Natural killer cell (primary cell): ENCODE data around the gene ZNF91. TPM values are rescaled to one million over a fixed set of nuclear protein-coding genes. Genes with fewer than 3 reads are reported as not detected.
"Not testable (repeated sequence)": the region's sequence is repeated elsewhere in the genome, so short reads cannot be mapped to it uniquely, and the experiment has no call there.

ENCODE experiments used
- ATAC-seq, 3 donors: fragments of 150-1000 bp in 2 of 3; fragments of 200-7000 bp in 1 of 3; cut with Tn5 transposase; 1 replicate in 1 of 3; 2 replicates in 2 of 3; pipeline ENCODE4 v1.10.0; 2021; ENCODE audit warnings: mild to moderate bottlenecking in 2 of 3, moderate library complexity in 2 of 3
- DNase-seq, 2 donors: peaks; one replicate each; pipeline versions ENCODE4 v3.0.0 to v3.0.0-alpha.2; 2013 to 2021; ENCODE audit warnings: mixed read lengths in 1 of 2
- H3K27ac ChIP-seq: one replicate; pipeline ENCODE4 v1.5.1; 2013; ENCODE audit warnings: mild to moderate bottlenecking, low read length
- H3K27me3 ChIP-seq: one replicate; pipeline ENCODE4 v1.6.1; 2013; ENCODE audit warnings: low read length; ENCODE audit not compliant: control insufficient read depth, insufficient read depth
- H3K36me3 ChIP-seq: one replicate; pipeline ENCODE4 v1.6.1; 2013; ENCODE audit warnings: low read length; ENCODE audit not compliant: control insufficient read depth, insufficient read depth
- H3K4me1 ChIP-seq: one replicate; pipeline ENCODE4 v1.6.1; 2013; ENCODE audit warnings: low read length; ENCODE audit not compliant: control insufficient read depth, insufficient read depth
- H3K4me3 ChIP-seq: one replicate; pipeline ENCODE4 v1.5.1; 2013; ENCODE audit warnings: low read length
- H3K9me3 ChIP-seq: one replicate; pipeline ENCODE4 v1.6.1; 2013; ENCODE audit warnings: low read length; ENCODE audit not compliant: control insufficient read depth, insufficient read depth
- H3K27ac Mint-ChIP-seq, 2 donors: one replicate each; pipeline ENCODE4 v1.8.0; 2022; ENCODE audit warnings: mild to moderate bottlenecking in 2 of 2, mixed read lengths in 2 of 2, moderate library complexity in 1 of 2
- H3K27me3 Mint-ChIP-seq, 2 donors: one replicate each; pipeline ENCODE4 v1.8.0; 2022; ENCODE audit warnings: low read depth in 2 of 2, mixed read lengths in 2 of 2
- H3K36me3 Mint-ChIP-seq: one replicate; pipeline ENCODE4 v1.8.0; 2022; ENCODE audit warnings: mixed read lengths
- H3K4me1 Mint-ChIP-seq, 2 donors: one replicate each; pipeline ENCODE4 v1.8.0; 2022; ENCODE audit warnings: mixed read lengths in 2 of 2
- H3K4me3 Mint-ChIP-seq: one replicate; pipeline ENCODE4 v1.8.0; 2022; ENCODE audit warnings: mild to moderate bottlenecking, moderate library complexity, mixed read lengths
- H3K9me3 Mint-ChIP-seq, 2 donors: one replicate each; pipeline ENCODE4 v1.8.0; 2022; ENCODE audit warnings: mixed read lengths in 2 of 2
- CTCF ChIP-seq: fragments of 200-600 bp; IDR thresholded peaks from one replicate; pipeline ENCODE4 v1.8.0; 2022; ENCODE audit warnings: antibody characterized with exemption
- WGBS: methylation state at CpG from one replicate; pipeline ENCODE4 v1.1.7; 2013; ENCODE audit warnings: missing lambda C conversion rate; ENCODE audit not compliant: insufficient coverage; 5-methylcytosine and 5-hydroxymethylcytosine counted together
- intact Hi-C: fragments of 100-400 bp; cut with micrococcal nuclease; formaldehyde crosslinking; loops from one replicate; pipeline ENCODE4 v1.14.2; 2022
- total RNA-seq, 4 donors: library from RNA; stranded (reverse); fragments of 120-200 nt in 1 of 4; gene quantifications; one replicate each; pipeline versions ENCODE4 v1.2.3 to v1.2.4, GENCODE V29; 2013 to 2022

ZNF91 gene
- total RNA-seq, 3 donors from 2014 or later (not counting 1 experiment from before 2014, with no cell fraction given): 92.3 to 144 (median 96.7) TPM

DNA sequence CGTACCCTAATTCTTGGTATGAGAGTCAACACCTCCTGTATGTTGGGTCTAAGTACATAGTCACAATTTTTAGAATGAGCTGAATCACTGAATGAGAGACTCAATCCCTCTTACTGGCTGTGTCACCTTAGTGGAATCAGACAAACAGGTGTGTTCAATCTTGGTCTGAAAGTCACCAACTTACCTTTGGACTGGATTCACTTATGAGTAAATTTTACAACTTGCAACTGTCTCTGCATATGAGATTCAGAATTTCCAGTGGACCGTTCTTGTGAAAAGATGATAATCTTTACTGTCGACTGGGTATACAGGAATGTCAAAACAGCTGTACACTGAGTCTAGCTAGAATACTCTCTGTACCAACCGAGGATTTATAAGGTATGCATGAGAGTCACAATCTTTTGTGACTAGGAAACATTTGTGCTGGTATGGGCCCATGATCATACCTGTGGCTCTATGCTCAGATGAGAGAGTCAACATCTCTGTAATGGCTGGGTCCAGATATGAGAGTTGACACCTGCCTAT, 5.9 kb upstream of the ZNF91 start:
- 90% methylated on average over 4 of the region's 4 CpGs for WGBS
- DNase-seq: no peak
- Histone ChIP-seq H3K9me3 (no peaks in the 10 kb centered on the region), H3K36me3 (no peaks in the 10 kb centered on the region), H3K4me3 (no peak overlapping the region), H3K27ac (no peak overlapping the region), H3K27me3 (no peaks in the 10 kb centered on the region), H3K4me1 (no peaks in the 10 kb centered on the region)
- ATAC-seq: no peak
- TF ChIP-seq CTCF: no peak
- no peaks in the 10 kb centered on the region for H3K27me3 Mint-ChIP-seq
- peaks cover 6 to 7% of the 10 kb centered on the region in 2 donors for H3K4me1 Mint-ChIP-seq
- no peaks in the 10 kb centered on the region for H3K36me3 Mint-ChIP-seq
- H3K9me3 Mint-ChIP-seq: no peaks in the 10 kb centered on the region
- intact Hi-C loops: no loop called here
- no peak overlapping the region for H3K4me3 Mint-ChIP-seq
- no peak overlapping the region for H3K27ac Mint-ChIP-seq

GRCh38 chr19:23399443-23399842, 4.2 kb upstream of the ZNF91 start:
- H3K36me3 ChIP-seq: no peaks in the 10 kb centered on the region
- H3K27me3 Mint-ChIP-seq: no peaks in the 10 kb centered on the region
- H3K4me1 Mint-ChIP-seq: peaks cover 10 to 13% of the 10 kb centered on the region in 2 donors
- peaks cover 6% of the 10 kb centered on the region for H3K4me1 ChIP-seq
- H3K9me3 Mint-ChIP-seq: no peaks in the 10 kb centered on the region
- no peak for DNase-seq
- no peak overlapping the region for H3K4me3 ChIP-seq
- H3K9me3 ChIP-seq: no peaks in the 10 kb centered on the region
- no peak overlapping the region for H3K27ac ChIP-seq
- H3K27ac Mint-ChIP-seq: no peak overlapping the region
- H3K4me3 Mint-ChIP-seq: no peak overlapping the region
- H3K27me3 ChIP-seq: no peaks in the 10 kb centered on the region
- 96% methylated on average over 3 of the region's 3 CpGs for WGBS
- TF ChIP-seq CTCF: no peak
- intact Hi-C loops: no loop called here
- no peaks in the 10 kb centered on the region for H3K36me3 Mint-ChIP-seq
- ATAC-seq: no peak

GRCh38 chr19:23395722-23396117, 449 bp upstream of the ZNF91 start:
- H3K4me3 Mint-ChIP-seq, H3K36me3 Mint-ChIP-seq, DNase-seq, H3K36me3 ChIP-seq, H3K4me3 ChIP-seq, H3K9me3 ChIP-seq, H3K9me3 Mint-ChIP-seq, ATAC-seq, H3K27me3 ChIP-seq, H3K27me3 Mint-ChIP-seq: not testable (repeated sequence)
- 96% methylated on average over 10 of the region's 10 CpGs for WGBS
- Histone ChIP-seq H3K27ac (peak overlapping the region; percentile 96), H3K4me1 (peaks cover 17% of the 10 kb centered on the region)
- peak overlapping the region; percentile 96 to 99 for H3K27ac Mint-ChIP-seq
- intact Hi-C loops: loop anchor here (1.0 to 2.0 kb wide), 3 partner anchors 17 to 145 kb away; partner anchors contain the start of gene ZNF724
- peaks cover 36 to 37% of the 10 kb centered on the region in 2 donors for H3K4me1 Mint-ChIP-seq

DNA sequence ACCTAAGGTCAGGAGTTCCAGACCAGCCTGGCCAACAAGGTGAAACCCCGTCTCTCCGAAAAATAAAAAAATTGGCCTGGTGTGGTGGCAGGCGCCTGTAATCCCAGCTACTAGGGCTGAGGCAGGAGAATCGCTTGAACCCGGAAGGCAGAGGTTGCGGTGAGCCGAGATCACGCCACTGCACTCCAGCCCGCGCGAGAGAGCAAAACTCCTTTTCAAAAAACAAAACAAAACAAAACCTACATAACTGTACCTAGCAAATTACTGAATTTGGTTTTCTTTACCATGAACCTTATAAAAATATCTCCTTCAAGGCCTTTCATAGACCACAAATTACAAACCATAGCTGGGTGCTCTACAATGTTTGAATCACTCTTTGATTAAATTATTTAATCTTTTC, 760 bp downstream of the ZNF91 start:
- 6% methylated on average over 11 of the region's 11 CpGs for WGBS
- no peaks in the 10 kb centered on the region for H3K9me3 ChIP-seq
- DNase-seq (peak; percentile 50 to 67), ATAC-seq (peak in 1 of 3 donors; percentile 18)
- peak overlapping the region; percentile 96 for H3K27ac ChIP-seq
- no peak for TF ChIP-seq CTCF
- no peaks in the 10 kb centered on the region for H3K36me3 Mint-ChIP-seq
- peak overlapping the region; percentile 96 to 99 for H3K27ac Mint-ChIP-seq
- peaks cover 4% of the 10 kb centered on the region for H3K36me3 ChIP-seq
- H3K27me3 ChIP-seq: no peaks in the 10 kb centered on the region
- peaks cover 17% of the 10 kb centered on the region for H3K4me1 ChIP-seq
- H3K4me1 Mint-ChIP-seq: peaks cover 43 to 44% of the 10 kb centered on the region in 2 donors
- peak overlapping the region; percentile 98 for H3K4me3 Mint-ChIP-seq
- H3K4me3 ChIP-seq: peak overlapping the region; percentile 89
- no peaks in the 10 kb centered on the region for H3K9me3 Mint-ChIP-seq
- intact Hi-C loops: loop anchor here (2.0 to 5.0 kb wide), 3 partner anchors 16 to 293 kb away; partner anchors contain the start of genes ZNF675 and ZNF724
- no peaks in the 10 kb centered on the region for H3K27me3 Mint-ChIP-seq
